HG03432 (cell line): ENCODE results near the gene TXNDC12.
"Not testable (repeated sequence)": the region's sequence is repeated elsewhere in the genome, so short reads cannot be mapped to it uniquely, and the experiment has no call there.

Source experiments
- ATAC-seq: cut with Tn5 transposase; IDR thresholded peaks from one replicate; pipeline ENCODE4 v1.9.1; 2021; ENCODE audit warnings: mild to moderate bottlenecking, moderate library complexity; ENCODE audit not compliant: unreplicated experiment

TXNDC12 gene

DNA sequence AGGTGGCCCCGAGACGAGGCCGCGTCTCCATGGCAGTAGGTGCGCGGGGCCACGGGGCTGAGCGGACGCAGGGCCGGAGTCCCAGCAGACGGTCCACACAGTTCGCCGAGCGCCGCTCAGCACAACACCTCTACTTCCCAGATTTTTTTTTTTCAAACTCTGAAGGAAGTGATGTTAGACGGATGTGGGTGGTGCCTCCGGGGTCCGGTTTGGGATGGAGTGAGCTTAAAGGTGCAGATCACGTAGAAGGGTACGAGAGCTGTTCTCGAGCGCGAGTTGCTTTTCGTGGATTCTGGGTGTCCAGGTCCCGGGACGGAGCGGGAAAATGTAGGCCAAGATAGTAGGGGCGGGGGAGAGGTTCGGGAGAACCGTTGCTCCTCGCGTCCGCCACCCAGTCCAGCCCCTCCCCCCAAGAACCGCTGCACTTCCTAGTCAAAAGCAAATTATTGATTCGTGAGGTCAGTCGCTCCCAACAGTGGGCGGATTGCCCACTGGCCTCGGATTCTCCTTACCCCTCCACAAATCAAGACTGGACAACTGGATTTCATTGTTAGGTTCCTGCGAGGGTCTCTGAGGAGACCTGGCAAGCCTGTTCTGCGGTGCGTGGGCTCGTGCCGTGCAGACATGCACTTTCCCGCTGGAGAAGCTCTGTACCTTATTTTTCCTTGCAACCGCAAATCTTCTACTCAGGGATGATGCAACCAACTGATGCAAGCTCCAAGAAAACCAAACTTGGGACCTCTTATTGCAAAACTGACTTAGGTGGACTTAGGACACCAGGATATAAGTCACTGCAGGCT, at the start of gene TXNDC12:
Gene TXNDC12, minus strand, starts transcription at position 126 of the 800 bp plus-strand sequence. Its CDS starts 95 bp downstream, at position 31.
- ATAC-seq: peak; percentile 38

DNA sequence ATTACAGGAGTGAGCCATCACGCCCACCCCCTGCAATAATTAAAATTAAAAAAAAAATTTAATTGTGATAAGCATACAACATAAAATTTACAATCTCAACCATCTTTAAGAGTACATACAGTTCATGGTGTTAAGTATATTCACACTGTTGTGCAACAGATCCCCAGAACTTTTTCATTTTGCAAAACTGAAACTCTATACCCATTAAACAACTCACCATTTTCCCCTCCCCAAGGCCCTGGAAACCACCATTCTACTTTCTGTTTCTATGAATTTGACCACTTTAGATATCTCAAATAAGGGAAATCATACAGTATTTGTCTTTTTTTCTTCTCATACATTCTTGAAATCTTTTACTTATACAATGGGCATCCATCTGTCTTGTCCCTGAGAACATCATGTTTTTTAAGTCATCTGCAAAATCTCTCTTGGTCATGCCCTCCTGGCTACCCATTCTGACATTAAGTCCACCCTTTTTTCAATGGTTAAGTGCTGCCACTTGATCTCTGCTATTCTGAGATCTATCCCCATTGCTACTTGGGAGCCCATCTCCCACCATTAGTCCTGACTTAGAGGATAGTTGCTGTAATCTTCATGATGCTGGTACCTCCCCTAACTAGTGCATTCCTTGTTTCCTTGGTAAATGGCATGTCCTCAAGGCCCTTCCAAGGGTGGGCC, 47.5 kb upstream of the TXNDC12 start:
- ATAC-seq: peak; percentile 77

DNA sequence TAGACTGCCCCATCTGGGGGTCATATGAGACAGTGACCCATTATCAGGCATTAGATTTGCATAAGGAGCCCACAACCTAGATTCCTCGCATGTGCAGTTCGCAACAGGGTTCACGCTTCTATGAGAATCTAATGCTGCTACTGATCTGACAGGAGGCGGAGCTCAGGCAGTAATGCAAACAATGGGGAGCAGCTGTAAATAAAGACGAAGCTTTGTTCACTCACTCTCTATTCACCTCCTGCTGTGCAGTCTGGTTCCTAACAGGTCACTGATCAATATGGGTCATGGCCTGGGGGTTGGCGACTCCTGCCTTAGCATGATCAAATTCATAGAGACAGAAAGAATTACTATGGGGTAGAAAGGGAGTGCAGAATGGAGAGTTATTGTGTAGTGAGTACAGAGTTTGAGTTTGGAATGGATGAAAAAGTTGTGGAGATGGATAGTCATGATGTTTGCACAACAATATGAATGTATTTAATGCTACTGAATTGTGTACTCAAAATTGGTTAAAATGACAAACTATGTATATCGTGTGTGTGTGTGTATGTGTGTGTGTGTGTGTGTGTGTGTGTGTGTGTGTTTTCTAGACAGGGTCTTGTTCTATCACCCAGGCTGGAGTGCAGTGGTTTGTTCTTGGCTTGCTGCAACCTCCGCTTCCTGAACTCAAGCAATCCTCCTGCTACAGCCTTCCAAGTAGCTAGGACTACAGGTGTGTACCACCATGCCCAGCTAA, 43.3 kb upstream of the TXNDC12 start:
- ATAC-seq: no peak

DNA sequence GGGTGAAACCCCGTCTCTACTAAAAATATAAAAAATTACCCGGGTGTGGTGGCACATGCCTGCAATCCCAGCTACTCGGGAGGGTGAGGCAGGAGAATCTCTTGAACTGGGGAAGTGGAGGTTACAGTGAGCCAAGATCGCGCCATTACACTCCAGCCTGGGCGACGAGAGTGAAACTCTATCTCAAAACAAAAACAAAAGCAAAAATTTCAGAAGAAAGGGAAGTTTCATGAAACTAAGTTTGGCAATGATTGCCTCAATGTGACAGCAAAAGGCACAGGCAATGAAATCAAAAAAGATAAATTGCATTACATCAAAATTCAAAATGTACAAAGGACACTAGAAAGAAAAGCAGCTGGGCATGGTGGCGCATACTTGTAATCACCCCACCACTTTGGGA, 41.2 kb upstream of the TXNDC12 start:
- ATAC-seq: no peak

DNA sequence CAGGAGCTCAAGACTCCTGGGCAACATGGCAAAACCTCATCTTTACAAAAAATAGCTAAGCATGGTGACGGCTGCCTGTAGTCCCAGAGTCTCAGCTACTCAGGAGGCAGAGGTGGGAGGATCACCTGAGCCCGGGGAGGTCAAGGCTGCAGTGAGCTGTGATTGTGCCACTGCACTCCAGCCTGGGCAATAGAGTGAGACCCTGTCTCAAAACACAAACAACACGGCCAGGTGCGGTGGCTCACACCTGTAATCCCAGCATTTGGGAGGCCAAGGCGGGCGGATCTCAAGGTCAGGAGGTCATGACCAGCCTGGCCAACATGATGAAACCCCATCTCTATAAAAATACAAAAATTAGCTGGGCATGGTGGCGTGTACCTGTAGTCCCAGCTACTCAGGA, 39.3 kb upstream of the TXNDC12 start:
- ATAC-seq: not testable (repeated sequence)

DNA sequence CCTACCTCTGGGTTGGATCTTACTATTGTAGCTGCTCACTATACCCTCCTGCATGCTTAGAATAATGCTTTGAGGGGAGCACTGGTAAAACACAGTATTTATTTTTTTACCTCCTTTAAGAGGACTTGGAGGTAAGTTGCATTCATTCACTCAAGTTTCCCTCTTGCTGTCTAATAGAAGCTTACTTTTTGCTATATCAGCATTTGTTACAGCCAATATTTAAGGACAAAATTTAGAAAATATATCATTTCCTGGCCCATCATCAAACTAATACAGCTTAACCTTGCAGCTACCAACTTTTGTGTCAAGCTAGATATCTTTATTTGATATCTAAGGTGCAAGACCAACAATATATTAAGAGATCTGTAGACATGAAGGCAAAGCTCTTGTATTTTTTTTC, 32.9 kb upstream of the TXNDC12 start:
- not testable (repeated sequence) for ATAC-seq

DNA sequence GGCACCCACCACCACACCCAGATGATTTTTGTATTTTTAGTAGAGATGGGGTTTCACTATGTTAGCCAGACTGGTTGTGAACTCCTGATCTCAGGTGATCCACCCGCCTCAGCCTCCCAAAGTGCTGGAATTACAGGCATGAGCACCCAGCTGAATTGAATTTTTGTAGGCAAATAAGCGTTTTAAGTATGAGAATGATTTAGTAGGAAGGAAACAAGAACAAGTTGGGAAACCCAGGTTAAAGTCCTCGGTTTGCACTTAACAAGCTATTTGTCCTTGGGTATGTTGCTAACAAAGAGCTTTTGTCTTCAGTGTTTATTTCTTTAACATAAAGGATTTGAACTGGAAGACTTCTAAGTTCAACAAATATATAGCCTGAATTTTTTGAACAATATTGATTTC, 25.0 kb upstream of the TXNDC12 start:
- ATAC-seq: no peak

DNA sequence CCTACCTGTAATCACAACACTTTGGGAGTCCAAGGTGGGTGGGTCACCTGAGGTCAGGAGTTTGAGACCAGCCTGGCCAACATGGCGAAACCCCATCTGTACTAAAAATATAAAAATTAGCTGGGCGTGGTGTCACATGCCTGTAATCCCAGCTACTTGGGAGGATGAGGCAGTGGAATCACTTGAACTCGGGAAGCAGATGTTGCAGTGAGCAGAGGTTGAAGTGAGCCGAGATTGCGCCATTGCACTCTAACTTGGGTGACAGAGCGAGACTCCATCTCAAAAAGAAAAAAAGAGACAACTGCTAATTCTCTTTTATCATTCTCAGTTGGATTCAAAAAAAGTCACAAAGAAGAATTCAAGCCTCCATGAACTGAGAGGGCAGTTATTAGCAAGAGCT, 22.3 kb upstream of the TXNDC12 start:
- ATAC-seq: not testable (repeated sequence)

DNA sequence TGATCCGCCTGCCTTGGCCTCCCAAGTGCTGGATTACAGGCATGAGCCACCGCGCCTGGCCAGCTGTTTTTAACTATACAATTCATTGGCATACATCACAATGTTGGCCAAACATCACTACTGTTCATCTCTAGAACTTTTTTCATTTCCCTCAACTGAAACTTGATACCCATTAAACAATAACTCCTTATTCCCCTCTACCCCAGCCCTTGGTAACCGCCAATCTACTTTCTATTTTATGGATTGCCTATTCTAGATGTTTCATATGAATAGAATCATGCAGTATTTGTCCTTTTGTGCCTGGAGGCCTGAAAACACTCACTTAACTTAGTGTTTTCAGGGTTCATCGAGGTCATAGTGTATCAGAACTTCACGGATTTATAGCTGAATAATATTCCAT, 17.3 kb upstream of the TXNDC12 start:
- ATAC-seq: no peak

DNA sequence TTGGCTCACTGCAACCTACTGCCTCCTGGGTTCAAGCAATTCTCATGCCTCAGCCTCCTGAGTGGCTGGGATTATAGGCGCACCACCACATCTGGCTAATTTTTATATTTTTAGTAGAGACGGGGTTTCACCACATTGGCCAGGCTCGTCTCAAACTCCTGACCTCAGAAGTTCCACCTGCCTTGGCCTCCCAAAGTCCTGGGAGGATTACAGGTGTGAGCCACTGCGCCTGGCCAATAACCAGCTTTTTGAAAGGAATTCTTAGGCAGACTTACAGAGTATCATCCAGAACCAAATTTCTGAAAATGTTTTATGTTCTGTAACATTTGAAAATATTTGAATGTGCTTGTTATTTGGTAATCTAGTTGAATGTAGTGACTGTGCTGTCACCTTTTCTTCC, 15.7 kb upstream of the TXNDC12 start:
- ATAC-seq: no peak

DNA sequence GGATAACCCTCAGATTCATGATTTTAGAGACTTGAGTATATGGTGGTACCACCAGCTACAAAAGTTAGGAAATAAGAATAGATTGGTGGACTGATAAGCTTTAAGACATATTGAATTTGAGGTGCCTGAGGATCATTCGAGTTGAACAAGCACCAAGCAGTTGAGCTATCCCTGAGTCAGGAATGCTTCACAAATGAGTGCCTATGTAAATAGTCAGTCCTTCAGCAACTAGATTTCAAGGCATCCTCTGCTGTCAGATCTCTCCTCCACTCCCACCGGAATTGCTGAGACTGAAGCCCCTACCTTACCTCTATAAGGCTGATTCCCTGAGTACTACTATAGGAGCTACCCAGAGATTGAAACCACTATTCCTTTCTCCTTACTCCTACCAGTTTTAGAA, 8.2 kb upstream of the TXNDC12 start:
- no peak for ATAC-seq

DNA sequence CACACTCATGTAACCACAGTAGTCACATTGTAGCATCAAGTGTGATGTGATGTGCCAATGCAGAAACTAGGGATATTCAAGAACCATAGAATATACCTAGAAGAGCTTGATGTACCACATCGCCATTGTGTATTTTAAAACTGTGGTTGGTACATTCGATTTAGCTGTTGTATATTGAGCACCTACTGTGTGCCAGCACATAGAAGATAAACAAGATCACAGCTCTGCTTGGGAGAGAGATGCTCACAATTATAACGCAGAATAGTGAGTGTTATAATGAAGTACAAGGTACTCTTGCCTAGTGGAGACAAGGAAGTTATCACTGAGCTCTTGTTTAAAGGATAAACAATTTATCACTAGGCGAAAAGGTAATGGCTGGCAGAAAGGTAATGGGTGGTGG, 5.8 kb upstream of the TXNDC12 start:
- no peak for ATAC-seq

DNA sequence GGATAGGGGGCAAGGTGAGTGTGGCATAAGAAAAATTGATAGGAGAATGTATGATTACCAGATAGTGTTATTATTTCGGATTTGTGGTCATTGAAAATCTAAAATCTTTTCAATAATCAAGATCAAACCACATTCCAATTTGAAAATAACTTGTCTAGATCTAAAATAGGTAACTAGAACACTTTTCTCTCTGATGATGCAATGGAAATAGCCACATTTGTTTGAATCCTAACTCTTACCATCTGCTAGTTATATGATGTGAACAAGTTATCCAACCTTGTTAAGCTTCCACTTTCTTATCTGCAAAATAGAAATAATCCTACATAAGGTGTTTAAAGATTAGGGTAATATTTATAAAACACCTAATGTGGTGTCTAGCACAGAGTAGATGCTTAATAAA, 4.9 kb upstream of the TXNDC12 start:
- no peak for ATAC-seq

DNA sequence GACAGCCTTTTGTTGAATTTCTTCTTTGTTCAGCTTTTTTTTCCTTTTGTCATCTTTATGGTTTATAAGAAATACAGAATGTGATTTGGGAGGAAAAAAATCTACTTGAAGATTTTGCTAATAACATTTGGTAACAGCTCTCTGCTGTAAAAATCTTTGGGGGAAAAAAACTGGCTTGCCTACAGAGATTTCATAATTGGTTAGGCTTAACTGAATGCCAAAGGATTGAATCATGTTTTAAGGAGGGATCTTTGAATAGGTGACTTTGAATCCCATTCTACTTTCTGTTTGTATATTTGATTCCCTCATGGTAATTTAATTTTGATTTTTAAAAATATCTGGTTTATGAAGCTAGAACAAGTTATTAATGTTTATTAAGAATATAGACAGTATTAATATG, 4.3 kb upstream of the TXNDC12 start:
- ATAC-seq: no peak

DNA sequence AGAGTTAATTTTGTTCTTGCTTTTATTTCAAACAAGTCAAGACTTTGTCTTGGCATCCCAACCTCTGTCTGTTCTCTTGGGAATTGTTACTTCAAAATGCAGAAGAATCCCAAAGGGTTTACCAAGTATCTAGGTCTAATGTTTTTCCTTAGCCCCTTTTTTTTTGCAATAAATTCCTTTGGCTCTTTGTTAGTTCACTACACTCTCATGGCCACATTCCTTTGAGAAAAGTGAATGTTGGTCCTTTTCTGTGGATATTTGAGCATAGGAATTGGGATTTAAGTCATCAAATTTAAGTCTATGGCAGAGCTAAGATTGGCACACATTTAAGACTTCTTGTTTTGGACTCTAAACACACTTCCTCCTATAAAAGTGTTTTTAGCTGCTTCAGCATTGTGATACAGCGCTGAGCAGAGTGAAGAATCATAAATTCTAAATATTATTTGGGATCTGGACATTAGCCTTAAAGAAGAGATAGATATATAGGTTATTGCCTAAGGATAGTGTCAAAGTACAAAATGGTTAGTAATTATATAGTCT, 3.0 kb upstream of the TXNDC12 start:
- no peak for ATAC-seq

DNA sequence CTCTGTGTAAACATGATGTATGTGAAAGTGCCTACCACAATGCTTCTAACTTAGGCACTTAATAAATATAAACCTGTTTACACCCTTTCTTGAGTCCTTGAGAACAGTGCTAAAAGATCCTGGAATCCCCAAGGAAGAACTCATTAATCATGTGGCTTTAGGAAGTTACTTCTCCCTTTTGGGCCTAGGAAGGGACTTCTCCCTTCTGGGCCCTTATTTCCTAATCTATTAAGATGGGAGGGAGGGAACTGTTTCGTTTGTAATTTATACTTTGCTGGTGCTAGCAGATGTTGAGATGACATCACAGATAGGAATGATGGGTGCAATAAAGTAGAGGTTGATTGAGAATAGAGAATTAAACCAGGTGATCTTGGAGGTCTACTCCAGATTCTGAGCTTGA, 2.3 kb upstream of the TXNDC12 start:
- ATAC-seq: no peak

DNA sequence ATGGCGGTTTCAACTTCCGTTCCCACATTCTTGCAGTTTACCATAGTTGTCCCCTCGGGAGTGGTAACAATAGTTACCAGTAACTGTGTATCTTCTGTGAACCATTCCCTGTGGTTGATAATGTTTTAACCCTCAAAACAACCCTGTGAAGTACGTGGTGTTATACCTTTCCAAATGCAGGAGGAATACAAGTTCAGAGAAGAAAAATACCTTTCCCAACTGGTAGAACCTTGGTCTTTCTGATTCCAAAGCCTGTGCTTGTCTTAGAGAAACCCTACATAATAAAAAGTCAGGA, 1.9 kb upstream of the TXNDC12 start:
- ATAC-seq: no peak

DNA sequence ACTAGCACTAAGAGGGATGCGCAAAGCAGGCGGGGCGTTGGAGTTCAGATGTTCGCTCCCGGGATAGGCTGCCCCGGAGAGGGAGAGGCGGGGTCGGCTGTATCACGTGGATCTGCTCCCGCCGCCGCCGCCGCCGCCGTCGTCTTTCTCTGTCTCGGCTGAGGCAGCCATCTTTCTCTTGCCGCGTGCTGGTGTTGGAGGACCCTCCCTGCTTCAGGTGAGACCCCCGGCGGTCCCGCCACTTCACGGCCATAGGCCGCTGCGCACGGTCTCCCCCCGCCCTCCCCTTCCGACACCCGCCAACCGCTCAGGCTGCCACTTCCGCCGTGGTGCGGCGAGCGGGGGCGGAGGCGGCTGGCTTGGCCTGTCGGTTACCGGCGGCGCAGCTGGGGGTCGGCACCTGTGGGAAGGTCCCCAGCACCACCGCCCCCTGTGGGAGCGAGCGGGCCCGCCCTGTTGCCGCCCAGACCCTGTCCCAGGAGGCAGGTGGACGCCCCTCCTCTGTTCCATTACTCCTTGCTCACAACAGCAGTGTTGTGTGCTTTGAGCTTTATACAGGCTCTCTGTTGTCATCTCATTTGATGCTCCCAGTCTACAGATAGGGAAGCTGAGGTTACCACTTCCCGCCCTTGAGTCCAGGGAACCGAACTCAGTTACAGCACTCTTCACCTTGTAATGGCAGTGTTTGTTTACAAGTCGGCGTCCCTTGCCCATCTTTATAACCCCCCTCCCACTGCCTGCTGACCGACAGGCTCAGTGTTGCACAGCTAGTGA, 1.4 kb upstream of the TXNDC12 start, which contains the start of gene BTF3L4:
Gene BTF3L4, plus strand, starts transcription at position 133 of the 774 bp plus-strand sequence. CDS start 3,553 bp downstream, outside the sequence.
- ATAC-seq: peak; percentile 86

DNA sequence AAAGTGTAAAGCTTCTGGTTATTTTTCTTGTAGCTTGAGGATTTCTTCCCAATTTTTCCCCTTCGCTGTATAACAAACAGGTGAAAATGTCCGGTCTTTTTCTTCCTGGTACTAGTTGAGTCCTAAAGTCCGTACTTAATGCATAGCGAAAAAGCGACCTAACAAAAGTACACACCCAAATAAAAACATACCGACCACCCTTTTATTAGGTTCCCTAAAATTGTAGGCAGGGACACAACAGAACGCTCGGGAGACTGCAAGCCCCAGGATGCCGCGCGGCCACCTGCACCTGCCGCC, 823 bp upstream of the TXNDC12 start:
- no peak for ATAC-seq

DNA sequence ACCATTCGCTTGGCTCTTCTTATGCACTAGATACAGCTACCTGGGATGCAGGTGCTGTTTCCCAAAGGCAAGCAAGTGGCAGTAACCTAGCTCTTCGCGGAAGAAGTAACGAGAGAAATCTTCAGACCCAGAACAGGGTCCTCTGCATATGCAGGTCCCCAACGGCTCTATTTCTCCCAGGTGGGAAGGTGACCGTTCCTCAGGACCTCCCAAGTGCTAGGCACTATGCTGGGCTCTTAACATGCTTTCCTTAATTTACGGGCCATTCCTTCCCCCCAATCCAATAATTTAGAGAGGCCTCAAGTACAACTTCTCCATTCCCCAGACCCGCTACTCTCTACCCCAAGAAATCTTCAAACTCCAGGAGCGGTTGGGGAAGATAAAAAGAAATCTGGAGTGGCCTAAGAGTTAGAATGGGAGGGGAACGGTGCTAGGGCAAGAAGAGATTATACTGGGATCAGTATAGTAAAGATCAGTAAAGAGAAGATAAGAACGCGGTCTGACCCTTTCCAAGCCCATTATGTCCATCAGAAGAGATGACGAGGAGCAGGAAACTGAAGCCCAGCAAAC, 410 bp downstream of the TXNDC12 start:
- ATAC-seq: no peak

DNA sequence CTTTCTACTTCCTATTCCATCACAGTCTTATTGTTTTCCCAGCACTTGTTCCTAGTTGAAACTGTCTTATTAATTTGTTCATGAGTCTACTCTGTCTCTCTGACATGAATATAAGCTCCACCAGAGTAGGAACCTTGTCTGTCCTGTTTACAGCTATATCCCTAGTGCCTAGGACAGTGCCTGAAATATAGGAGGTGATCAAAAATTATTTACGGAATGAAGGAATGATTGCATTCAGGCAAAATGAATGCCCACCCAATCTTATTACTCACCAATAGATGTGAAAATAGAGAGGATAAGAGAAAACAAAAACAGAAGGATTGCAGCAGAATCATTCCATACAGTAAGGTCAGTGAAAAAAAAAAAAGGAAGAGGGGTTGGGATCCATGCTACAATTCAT, 1.1 kb downstream of the TXNDC12 start:
- ATAC-seq: no peak
